GM18499 (cell line): ENCODE measurements around the gene NAPEPLD.
"Not testable (repeated sequence)": the region's sequence is repeated elsewhere in the genome, so short reads cannot be mapped to it uniquely, and the experiment has no call there.

ENCODE experiments used
- ATAC-seq: cut with Tn5 transposase; IDR thresholded peaks from one replicate; pipeline ENCODE4 v1.9.1; 2021; ENCODE audit warnings: moderate number of reproducible peaks; ENCODE audit not compliant: insufficient read depth, unreplicated experiment

NAPEPLD gene

DNA sequence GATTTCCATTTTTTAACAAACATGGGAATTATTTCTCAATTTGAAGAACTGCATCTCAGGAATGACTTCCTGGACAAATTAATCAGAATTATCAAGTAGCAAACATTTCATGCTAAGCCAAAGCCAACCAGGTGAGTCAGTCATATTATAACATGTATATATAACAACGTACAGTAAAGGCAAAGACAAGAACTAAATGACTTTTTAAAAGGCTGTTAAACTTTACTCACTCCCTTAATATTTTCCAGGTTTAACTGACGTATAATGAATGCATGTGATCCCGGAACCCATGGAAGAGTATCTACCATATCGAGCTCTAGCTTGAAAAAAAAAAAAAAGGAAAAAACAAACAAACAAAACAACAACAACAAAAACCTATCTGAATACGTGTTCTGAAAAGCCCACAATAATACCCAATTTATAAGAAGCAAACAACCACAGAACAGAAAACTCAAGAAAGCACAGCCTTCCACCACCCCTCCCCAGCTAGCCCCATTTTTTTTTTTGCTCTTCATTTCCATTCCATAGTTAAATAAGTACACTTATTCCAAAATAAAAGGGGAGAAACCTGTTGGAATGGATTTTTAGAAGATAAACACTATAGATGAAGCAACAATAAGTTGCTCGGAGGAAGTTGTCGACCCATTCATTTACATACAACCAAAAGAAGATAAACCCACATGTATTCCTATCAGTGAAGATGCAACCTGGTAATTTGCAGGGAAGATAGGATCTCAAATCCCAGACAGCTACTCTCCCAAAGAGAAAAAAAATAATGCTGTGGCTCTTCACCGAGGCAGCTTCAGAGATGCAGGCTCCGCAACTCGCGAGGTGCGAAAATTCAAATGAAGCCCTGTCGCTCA is 537 bp downstream of the NAPEPLD start:
- no peak for ATAC-seq

DNA sequence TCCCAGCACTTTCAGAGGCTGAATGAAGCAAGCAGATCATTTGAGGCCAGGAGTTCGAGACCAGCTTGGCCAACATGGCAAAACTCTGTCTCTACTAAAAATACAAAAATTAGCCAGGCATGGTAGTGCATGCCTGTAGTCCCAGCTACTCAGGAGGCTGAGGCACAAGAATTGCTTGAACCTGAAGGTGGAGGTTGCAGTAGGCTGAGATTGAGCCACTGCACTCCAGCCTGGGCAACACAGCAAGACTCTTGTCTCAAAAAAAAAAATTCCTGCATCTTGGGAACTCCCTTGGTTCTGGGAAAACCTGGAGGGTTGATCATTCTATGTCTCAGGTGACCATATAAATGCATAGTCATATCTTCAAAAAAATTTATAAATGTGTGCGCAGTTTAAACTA is 4.1 kb downstream of the NAPEPLD start:
- ATAC-seq: not testable (repeated sequence)

DNA sequence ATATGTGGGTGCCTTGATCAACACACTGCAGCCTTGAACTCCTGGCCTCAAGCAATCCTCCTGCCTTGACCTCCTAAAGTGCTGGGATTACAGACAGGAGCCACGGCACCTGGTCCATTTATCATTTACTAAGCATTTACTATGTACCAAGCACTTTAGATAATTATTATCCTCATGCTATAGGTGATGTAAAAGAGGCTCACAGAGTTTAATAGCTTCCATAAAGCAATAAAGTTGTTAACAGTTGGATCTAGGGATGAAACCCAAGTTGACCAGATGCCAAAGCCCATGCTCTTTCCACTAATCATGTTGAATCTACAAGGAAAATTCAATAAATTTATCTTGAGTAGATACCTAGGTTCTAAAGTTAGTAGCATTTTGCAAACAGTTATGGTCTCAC is 5.0 kb downstream of the NAPEPLD start:
- ATAC-seq: no peak

DNA sequence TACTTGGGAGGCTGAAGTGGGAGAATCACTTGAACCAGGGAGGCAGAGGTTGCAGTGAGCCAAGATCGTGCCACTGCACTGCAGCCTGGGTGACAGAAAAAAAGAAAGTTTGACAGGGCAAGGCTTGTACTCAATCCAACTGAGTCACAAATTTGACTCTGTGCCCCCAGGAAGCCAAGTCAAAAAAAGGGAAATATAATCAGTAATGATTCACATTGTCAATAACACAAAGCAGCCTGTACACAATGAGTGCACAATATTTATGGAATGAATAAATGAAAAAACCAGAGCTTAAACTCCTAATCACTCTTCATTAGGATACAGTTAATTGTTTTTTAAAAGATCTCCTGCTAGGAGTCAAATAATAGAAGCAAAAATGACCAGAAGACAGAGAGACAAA is 6.4 kb downstream of the NAPEPLD start:
- ATAC-seq: no peak

DNA sequence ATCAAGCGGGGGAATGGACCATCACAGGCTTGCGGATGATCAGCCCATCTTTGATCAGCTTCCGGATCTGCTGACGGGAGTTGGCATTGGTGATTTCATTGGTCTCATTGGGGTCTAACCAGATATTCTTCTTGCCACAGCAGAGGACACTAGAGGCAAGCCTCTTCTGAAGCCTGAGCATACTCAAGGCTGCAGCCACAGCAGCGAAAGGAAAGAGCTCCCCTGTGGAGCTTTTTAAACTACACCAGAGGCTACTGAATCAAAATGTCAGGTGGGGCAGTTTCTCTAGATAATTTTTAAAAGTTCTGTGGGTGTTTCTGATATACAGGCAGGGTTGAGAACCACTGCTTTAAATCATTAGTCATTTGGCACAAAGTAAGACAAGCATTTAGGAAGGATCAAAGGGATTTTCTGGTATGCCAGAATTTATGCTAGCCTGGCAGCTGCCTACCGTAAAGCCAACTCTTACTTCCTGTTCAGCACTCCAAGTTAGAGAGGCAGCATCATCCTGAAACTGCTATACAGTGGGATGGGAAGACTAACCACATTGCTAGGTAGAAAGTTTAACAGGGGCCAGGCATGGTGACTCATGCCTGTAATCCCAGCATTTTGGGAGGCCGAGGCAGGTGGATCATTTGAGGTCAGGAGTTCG is 7.0 kb downstream of the NAPEPLD start:
- ATAC-seq: no peak

DNA sequence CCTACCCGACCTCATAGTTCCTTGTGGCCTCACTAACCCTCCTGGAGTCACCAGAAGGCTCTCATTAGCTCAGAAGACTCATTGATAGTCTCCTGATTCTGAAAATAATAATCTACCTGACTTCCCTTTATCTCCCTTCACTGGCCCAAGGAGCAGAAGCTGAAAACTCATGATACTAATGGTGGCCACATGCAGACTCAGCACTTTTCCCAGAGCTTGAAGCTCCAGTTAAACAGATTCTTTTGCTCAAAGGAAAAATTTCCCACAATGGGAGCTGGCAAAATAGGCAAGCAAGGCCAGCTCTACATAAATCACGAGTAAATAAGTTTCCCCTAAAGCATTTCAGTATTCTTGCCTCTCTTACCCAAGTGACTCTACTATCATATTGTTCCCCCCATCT is 8.2 kb downstream of the NAPEPLD start:
- no peak for ATAC-seq

DNA sequence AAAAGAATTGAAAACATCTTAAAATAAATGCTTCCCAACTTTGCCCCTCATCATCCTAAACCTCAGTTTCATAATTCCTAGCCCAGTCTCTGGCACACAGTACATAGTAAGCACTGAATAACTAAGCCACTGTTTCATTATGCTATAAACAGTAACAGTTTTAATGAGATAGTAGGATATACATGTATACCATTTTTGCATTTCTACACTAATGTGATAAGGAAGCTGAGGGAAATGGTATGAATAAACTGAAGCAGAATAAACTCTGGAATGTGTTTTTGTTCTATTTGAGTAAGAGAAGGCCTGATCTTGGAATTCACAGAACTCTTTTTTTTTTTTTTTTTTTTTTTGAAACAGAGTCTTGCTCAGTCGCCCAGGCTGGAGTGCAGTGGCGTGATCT is 8.8 kb downstream of the NAPEPLD start:
- no peak for ATAC-seq

DNA sequence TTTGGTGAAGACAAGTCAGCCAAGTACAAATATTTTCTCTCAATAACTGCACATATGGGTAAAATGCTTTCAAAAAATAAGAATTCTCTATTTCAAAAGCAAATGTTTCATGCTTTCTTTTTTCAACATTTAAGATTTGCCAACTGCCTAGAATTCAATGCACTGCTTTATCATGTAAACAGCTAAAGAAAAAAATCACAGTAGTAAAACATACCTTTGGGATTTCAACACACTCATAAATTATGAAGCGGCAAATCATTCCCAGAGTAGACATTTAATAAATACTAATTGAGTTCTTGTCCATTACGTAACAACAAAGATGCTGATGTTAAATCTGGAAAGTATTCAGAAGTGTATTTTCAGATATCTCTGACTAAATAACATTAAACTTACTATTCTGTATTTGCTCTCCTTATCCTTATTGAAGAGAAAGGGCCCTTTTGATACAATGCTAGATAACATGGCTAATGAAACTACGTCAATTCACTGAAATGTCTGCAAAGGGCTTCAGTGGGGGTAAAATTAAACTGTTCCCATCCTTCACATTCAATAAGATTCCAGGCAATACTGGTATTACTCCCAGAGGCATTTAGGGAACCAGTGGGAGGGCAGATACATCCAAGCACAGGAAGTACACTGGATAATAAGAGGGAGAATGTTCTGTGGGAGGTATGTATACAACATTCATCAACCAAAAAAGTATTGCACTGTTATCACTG is 13.9 kb downstream of the NAPEPLD start:
- no peak for ATAC-seq

DNA sequence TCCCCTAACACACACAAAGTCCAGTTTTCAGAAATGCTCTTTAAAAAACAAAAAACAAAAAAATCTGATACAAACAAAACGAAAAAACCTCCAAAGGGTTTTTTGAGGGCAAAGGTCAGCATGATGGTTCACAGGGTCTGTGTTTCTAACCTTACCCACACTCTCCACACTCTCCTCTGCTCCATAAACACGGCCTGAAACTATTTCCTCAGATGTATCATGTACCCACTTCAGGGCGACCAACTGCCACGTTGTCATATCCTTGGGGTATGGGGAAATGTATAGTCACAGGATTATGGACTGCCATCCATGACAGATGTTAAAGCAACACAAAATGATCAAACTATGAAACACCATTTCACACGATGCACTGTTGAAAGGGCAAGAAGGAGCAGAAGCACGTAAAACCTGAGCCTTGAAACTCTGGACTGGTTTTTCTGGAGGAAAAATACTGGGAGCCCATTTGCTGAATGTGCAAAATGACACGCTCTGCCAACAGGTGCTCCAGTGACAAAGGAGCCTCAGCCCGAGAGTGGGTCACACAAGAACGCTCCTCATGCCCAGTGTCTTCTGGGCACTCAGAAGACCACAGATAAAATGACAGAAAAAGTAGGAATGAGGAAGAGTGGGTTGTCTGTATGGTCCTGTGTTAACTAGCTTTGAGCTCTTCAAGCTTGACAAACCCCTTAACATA is 15.8 kb downstream of the NAPEPLD start:
- no peak for ATAC-seq

DNA sequence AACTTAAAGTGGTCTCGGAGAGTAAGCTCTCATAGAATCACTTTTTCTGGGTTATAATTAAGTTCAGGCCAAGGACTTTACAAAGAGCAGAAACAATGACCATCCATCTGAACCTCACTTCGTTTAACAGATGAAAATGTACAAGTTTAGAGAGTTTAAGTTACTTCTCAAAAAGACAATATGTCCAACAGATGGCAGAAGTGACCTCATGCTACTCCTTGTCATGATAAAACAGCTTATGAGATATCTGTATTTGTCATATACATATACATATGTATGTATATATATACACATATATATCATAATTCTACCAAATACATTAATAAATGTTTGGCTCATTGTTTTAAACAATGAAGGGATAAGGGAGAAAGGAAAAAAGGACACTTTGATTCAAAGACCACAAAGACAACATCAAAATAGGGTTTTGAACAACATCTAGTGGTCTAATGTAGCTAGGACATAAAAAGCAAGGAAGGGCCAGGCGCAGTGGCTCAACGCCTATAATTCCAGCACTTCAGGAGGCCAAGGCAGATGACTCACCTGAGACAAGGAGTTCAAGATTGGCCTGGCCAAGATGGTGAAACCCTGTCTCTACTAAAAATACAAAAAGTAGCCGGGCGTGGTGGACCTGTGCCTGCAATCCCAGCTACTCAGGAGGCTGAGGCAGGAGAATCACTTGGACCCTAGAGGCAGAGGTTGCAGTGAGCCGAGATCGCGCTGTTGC is 17.8 kb downstream of the NAPEPLD start:
- no peak for ATAC-seq

DNA sequence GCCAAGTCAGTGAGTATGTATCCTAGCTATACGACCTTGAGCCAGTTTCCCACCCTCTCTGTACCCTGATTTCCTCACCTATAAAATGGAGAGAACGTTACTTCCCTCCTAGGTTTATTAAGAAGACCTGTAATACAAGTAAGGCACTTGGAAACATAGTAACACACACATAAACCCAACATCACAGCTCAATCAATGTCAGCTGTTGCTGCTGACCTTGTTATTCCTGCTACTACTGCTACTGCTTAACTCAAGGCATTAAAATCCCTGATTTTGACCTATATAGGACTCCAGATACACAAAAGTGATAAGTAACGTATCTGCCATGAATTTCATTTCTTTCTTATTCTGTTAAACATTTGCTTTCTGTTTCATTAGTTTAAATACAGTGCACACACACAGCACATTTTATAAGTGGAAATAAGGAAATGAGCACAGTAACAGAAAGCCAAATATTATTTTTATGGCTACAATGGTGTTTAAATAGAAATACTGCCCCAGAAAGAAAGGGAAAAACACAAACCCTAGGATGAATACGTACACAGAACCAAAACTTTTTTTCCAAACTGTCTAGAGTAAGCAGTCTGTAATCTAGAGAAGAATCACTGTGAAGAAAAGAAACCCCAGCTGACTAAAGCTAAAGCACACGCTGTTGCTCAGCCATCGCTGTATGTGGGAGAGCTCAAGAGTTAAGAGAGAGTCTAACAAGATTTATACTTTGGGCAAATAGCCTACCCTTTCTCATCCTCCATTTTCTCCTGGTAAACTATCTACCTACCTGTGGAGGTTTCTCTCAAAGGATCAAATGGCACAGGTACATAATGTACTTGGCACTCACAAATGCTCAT is 19.0 kb downstream of the NAPEPLD start:
- ATAC-seq: no peak

DNA sequence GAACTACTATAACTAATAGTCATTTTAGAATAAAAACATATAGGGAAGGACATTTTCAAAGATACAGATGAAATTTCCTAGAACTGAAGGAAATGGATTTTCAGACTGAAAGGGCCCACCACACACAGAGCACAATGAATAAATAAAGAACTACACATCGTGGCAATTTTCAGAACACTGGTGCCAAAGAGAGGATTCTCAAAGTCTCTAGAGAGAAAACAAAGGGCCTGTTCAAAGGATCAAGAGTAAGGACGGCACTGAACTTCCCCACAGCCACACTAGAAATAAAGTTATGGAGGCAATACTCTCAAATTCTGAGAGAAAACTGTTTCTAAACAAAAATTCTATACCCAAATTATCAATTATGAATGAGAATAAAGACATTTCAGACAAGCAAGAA is 21.9 kb downstream of the NAPEPLD start:
- no peak for ATAC-seq

DNA sequence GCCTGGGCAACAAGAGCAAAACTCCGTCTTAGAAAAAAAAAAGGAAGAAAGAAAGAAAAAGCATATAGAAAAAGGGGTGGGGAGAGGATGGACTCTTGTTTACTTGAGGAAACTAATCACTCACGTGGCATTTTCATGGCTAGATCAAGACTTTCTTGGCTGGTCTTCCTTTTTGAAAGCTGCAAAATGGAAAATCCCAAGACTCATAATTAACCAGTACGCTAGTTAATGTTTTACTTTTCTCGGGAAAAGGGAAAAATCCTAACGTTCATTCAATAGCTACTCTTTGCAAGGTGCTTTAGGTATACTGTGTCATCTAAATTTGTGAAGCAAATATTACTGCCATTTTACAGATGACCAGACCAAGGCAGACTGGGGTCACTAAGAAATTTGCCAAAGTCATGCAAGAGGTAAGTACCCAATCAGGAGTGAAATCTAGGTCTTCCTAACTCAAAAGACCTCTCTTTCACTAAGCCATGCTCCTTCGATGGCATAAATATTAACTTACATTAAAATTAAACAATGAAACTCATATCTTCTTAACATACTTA is 24.4 kb downstream of the NAPEPLD start:
- no peak for ATAC-seq

DNA sequence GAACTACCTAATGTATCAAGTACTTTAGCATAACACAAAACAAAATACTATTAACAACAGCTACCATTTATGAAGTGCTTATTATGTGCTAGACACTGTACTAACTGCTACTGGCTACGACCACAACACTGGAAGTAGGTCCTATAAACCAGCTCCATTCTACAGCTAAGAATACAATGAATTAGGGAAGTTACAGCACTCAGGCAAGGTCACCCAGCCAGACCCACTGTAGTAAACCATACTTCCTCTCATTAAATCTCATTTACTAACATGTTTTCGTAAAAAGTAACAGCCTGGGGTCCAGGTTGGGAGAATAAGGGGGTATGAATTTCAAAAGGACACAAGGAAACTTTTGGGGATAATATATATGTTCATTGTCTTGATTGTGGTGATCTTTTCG is 25.4 kb downstream of the NAPEPLD start:
- ATAC-seq: no peak

DNA sequence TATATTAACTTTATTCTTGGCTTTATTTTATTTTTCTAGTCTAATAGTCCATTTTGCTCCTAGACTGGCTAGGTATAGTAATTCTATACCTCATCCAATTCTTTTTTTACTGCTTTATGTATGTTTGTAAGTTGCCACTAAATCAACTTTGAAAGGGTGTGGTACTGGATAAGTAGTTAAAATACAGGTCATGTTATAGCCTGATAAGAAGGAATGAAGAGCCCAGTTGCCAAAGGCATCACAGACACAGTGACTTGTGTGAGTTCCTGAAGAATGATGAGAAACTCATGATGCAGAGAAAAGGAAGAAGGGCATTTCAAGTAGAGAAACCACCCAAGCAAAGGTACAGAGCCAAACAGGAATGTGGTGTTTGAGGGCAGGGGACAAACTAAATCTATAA is 27.3 kb downstream of the NAPEPLD start:
- ATAC-seq: no peak

DNA sequence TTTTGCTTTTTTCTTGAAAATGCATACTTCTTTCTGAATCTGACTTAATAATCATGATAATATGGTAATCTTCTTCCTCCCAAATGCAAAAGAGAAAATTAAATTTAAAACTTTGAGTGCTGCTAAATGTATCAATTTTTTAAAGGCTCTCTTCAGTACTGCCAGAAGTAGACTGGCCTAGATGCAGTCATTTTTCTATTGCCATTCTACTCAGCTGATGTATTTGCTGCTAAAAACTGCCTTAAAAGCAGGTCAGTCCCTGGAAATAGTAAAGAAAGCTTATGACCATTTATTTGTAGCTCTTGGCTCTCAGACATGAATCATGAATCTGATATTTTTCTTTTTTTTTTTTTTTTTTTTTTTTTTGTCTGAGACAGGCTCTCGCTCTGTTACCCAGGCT is 28.5 kb downstream of the NAPEPLD start:
- no peak for ATAC-seq

DNA sequence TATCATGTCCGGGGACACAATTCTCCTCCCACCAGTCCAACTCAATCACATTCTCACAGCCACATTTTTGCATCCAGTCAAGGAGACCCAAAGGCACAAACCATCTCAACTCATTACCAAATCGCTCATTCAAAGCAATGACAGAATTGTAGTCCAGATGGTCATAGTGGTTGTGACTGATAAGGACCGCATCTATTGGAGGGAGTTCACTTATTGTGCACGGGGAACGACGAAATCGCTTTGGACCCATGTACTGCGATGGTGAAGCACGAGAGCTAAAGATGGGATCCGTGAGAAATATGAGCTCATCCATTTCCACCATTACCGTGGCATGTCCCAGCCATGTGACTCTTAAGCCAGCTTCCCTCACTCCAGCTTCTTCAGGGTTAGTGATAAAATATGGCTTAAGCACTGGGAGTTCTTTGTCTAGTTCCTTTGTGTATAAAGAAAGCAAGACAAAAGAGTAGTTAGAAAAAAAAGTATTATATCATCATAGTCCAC is 29.1 kb downstream of the NAPEPLD start:
- ATAC-seq: no peak

DNA sequence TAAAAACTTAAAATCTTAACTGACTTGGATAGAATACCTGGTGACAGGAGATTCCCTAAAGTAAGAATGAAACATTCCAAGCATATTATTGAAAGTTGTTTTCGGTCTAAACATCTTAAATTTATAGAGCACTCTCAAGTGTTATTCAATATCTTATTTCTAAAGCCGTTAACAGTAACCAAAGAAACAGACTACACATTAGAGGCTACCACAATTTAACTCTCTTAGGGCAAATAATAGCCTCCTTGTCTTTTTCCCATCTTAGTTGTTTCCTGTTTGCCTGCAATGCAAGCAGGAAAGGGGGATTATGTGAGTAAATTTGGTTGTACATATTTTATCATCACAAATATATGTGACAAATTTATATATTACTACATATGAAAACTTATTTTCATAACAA is 31.4 kb downstream of the NAPEPLD start:
- no peak for ATAC-seq

DNA sequence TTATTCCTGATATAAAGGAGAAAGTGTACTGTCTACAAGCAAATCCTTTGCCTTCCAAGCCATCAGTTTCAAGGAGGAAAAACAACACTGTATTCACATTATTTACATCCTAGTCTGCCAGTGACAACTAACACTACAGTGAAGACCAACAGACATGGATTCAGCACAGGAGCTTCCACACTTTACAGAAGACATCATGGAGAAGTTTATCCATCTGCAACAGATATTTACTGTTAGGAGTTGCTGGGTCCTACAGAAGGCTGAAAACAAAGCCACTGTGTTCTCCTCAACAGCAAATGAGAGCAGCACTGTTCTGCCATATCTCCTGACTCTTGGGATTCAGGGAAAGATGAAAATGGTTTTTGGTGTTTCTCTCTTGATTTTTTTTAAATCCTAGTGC is 31.9 kb downstream of the NAPEPLD start:
- no peak for ATAC-seq
